HepG2 (cell line): ENCODE data around the gene MYO3B. TPM values are rescaled to one million over a fixed set of nuclear protein-coding genes. Genes with fewer than 3 reads are reported as not detected.

Experiments
- CHD4 ChIP-seq: fragments of 200-600 bp; sonication (generic); IDR thresholded peaks from 2 replicates; pipeline ENCODE4 v1.7.0; 2017; ENCODE audit warnings: mild to moderate bottlenecking, low read length, borderline replicate concordance
- MED1 ChIP-seq: sonication (generic); formaldehyde crosslinking; IDR thresholded peaks from 2 replicates; pipeline ENCODE4 v1.4.0; 2020; ENCODE audit warnings: missing genetic modification reagents
- MTF2 ChIP-seq: sonication (generic); formaldehyde crosslinking; IDR thresholded peaks from 2 replicates; pipeline ENCODE4 v1.5.0; 2020; ENCODE audit warnings: missing genetic modification reagents, borderline replicate concordance
- STAT5B ChIP-seq: sonication (generic); formaldehyde crosslinking; IDR thresholded peaks from 2 replicates; pipeline ENCODE4 v1.4.0; 2020; ENCODE audit warnings: missing genetic modification reagents
- YEATS4 ChIP-seq: sonication (generic); formaldehyde crosslinking; IDR thresholded peaks from 2 replicates; pipeline ENCODE4 v1.4.0; 2020; ENCODE audit warnings: missing genetic modification reagents, borderline replicate concordance
- ZBTB38 ChIP-seq: sonication (generic); formaldehyde crosslinking; IDR thresholded peaks from 2 replicates; pipeline ENCODE4 v1.5.1; 2020; ENCODE audit warnings: mild to moderate bottlenecking, missing genetic modification reagents
- ZNF335 ChIP-seq: sonication (generic); formaldehyde crosslinking; IDR thresholded peaks from 2 replicates; pipeline ENCODE4 v1.4.0; 2020; ENCODE audit warnings: missing genetic modification reagents
- ZNF501 ChIP-seq: sonication (generic); formaldehyde crosslinking; IDR thresholded peaks from 2 replicates; pipeline ENCODE4 v1.5.1; 2020; ENCODE audit warnings: mild to moderate bottlenecking, moderate library complexity, missing genetic modification reagents
- ZNF883 ChIP-seq: sonication (generic); formaldehyde crosslinking; IDR thresholded peaks from 2 replicates; pipeline ENCODE4 v1.5.1; 2020; ENCODE audit warnings: mild to moderate bottlenecking, missing genetic modification reagents; ENCODE audit errors: not compliant biosample characterization
- ZSCAN29 ChIP-seq: sonication (generic); formaldehyde crosslinking; conservative IDR thresholded peaks from 2 replicates; pipeline ENCODE4 v1.4.0; 2020; ENCODE audit warnings: mild to moderate bottlenecking, missing genetic modification reagents
- polyA plus RNA-seq, 8 experiments: library from polyadenylated mRNA; depleted of rRNA in 3 of 8; stranded (reverse) in 7 of 8; unstranded in 1 of 8; fragments of >200 nt; fragmentation: Illumina TruSeq in 4 of 8; extraction: Trizol in 4 of 8; gene quantifications; 2 replicates each; pipeline versions ENCODE4 v1.2.1 to v1.2.3, GENCODE V29; 2011 to 2016; ENCODE audit warnings: low read depth in 4 of 8, missing spikeins in 1 of 8, mixed read lengths in 1 of 8; ENCODE audit not compliant: insufficient read depth in 1 of 8
- total RNA-seq, 5 experiments: library from RNA; depleted of rRNA; stranded (reverse); fragments of >200 nt; fragmentation: Illumina TruSeq; extraction: Trizol; gene quantifications; 2 replicates each; pipeline ENCODE4 v1.2.3, GENCODE V29; 2016; ENCODE audit warnings: low read depth in 1 of 5
- TF ChIP-seq, protein P1 (sequence below): sonication (generic); formaldehyde crosslinking; IDR thresholded peaks from 2 replicates; pipeline ENCODE4 v1.4.0; 2020; ENCODE audit warnings: mild to moderate bottlenecking, missing genetic modification reagents
- TF ChIP-seq, protein P2 (sequence below): sonication (generic); formaldehyde crosslinking; IDR thresholded peaks from 2 replicates; pipeline ENCODE4 v1.5.0; 2020; ENCODE audit warnings: mild to moderate bottlenecking, missing genetic modification reagents
- TF ChIP-seq, protein P3 (sequence below): sonication (generic); formaldehyde crosslinking; IDR thresholded peaks from 2 replicates; pipeline ENCODE4 v1.4.0; 2020; ENCODE audit warnings: missing genetic modification reagents, borderline replicate concordance

The MYO3B gene
- total and polyA plus RNA-seq, 2 of the 13 experiments (the other 11 are each of a cell fraction or from before 2014, with no cell fraction given) = 0.01 TPM; not detected in 1

DNA sequence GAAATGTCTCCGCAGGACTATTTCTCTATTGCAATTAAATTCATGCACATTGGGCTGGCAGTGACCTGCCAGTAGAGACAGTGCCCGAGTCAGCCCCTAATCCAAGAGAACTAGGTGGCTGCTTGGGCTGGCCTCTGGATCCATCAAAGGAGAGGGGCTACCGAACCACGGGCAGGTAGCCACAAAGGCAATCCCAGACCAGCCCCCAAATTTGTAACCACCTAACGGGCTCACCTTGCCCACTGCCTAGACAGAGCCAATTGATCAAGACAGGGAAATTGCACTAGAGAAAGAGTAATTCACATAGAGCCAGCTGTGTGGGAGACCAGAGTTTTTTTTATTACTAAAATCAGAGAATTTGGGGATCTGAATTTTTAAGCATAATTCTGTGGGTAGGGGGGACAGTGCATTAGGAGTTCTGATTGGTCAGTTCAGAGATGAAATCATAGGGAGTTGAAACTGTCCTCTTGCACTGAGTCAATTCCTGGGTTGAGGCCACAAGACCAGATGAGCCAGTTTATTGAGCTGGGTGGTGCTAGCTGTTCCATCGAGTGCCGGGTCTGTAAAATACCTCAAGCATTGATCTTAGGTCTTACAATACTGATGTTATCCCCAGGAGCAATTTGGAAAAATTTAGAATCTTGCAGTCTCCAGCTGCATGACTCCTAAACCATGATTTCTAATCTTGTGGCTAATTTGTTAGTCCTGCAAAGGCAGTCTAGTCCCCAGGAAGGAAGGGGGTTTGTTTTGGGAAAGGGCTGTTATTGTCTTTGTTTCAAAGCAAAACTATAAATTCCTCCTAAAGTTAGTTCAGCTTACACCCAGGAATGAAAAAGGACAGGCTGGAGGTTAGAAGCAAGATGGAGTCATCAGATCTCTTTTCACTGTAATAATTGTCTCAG lies 276.8 kb downstream of the MYO3B start (continued):
- TF ChIP-seq, protein P1, sequence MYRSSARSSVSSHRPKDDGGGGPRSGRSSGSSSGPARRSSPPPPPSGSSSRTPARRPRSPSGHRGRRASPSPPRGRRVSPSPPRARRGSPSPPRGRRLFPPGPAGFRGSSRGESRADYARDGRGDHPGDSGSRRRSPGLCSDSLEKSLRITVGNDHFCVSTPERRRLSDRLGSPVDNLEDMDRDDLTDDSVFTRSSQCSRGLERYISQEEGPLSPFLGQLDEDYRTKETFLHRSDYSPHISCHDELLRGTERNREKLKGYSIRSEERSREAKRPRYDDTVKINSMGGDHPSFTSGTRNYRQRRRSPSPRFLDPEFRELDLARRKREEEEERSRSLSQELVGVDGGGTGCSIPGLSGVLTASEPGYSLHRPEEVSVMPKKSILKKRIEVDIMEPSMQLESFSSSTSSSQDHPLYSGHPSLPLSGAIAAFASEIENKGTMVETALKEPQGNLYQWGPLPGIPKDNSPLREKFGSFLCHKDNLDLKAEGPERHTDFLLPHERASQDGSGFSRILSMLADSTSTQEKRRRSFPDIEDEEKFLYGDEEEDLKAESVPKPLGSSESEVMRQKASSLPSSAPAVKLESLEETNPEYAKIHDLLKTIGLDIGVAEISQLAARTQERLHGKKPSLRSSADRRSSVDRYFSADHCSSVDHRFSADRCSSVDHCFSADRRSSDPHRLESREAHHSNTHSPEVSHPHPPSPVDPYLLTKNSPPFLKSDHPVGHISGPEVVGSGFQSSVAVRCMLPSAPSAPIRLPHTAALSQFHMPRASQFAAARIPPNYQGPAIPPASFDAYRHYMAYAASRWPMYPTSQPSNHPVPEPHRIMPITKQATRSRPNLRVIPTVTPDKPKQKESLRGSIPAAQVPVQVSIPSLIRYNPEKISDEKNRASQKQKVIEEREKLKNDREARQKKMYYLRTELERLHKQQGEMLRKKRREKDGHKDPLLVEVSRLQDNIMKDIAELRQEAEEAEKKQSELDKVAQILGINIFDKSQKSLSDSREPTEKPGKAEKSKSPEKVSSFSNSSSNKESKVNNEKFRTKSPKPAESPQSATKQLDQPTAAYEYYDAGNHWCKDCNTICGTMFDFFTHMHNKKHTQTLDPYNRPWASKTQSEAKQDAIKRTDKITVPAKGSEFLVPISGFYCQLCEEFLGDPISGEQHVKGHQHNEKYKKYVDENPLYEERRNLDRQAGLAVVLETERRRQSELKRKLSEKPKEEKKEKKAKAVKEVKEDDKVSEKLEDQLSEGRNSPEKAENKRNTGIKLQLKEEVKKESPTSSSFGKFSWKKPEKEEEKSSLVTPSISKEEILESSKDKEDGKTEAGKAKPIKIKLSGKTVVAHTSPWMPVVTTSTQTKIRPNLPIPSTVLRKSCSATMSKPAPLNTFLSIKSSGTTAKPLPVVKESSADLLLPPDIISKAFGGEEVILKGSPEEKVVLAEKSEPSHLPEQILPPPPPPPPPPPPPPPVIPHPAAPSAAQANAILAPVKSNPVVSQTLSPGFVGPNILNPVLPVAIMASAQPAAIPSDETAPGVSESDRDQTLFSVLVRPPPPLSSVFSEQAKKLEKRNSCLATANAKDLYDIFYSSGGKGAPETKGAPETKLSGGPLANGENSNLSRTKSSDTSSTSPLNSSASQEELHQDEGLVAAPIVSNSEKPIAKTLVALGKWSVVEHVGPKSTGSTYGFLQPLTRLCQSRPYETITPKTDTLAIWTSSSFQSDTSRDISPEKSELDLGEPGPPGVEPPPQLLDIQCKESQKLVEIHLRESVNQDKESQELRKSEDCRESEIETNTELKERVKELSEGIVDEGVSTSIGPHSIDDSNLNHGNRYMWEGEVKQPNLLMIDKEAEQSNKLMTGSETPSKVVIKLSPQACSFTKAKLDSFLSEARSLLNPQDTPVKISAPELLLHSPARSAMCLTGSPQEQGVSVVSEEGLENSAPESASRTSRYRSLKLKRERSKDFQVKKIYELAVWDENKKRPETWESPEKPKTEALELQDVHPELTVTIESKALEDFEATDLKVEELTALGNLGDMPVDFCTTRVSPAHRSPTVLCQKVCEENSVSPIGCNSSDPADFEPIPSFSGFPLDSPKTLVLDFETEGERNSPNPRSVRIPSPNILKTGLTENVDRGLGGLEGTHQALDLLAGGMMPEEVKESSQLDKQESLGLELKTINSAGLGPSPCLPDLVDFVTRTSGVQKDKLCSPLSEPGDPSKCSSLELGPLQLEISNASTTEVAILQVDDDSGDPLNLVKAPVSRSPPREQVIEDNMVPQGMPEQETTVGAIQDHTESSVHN (CRISPR knock-in tag) = 0 out of 2 replicates have a peak, but pooled peaks have one; percentile 30
- TF ChIP-seq ZSCAN29 (CRISPR knock-in tag) (0 out of 2 replicates have a peak, but pooled peaks have one; percentile 52), ZNF335 (CRISPR knock-in tag) (peak; percentile 52; the same call in 1 of the 2 replicates), ZNF883 (no peak), CHD4 (no peak), MTF2 (CRISPR knock-in tag) (0 out of 2 replicates have a peak, but pooled peaks have one; percentile 36), YEATS4 (CRISPR knock-in tag) (peak; percentile 10; the same call in 1 of the 2 replicates), STAT5B (no peak), ZBTB38 (0 out of 2 replicates have a peak, but pooled peaks have one; percentile 36), ZNF501 (CRISPR knock-in tag) (peak; percentile 71; the same call in 1 of the 2 replicates), MED1 (no peak)
- TF ChIP-seq, protein P2, sequence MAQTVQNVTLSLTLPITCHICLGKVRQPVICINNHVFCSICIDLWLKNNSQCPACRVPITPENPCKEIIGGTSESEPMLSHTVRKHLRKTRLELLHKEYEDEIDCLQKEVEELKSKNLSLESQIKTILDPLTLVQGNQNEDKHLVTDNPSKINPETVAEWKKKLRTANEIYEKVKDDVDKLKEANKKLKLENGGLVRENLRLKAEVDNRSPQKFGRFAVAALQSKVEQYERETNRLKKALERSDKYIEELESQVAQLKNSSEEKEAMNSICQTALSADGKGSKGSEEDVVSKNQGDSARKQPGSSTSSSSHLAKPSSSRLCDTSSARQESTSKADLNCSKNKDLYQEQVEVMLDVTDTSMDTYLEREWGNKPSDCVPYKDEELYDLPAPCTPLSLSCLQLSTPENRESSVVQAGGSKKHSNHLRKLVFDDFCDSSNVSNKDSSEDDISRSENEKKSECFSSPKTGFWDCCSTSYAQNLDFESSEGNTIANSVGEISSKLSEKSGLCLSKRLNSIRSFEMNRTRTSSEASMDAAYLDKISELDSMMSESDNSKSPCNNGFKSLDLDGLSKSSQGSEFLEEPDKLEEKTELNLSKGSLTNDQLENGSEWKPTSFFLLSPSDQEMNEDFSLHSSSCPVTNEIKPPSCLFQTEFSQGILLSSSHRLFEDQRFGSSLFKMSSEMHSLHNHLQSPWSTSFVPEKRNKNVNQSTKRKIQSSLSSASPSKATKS = peak; percentile 69; the same call in 1 of the 2 replicates
- TF ChIP-seq, protein P3, sequence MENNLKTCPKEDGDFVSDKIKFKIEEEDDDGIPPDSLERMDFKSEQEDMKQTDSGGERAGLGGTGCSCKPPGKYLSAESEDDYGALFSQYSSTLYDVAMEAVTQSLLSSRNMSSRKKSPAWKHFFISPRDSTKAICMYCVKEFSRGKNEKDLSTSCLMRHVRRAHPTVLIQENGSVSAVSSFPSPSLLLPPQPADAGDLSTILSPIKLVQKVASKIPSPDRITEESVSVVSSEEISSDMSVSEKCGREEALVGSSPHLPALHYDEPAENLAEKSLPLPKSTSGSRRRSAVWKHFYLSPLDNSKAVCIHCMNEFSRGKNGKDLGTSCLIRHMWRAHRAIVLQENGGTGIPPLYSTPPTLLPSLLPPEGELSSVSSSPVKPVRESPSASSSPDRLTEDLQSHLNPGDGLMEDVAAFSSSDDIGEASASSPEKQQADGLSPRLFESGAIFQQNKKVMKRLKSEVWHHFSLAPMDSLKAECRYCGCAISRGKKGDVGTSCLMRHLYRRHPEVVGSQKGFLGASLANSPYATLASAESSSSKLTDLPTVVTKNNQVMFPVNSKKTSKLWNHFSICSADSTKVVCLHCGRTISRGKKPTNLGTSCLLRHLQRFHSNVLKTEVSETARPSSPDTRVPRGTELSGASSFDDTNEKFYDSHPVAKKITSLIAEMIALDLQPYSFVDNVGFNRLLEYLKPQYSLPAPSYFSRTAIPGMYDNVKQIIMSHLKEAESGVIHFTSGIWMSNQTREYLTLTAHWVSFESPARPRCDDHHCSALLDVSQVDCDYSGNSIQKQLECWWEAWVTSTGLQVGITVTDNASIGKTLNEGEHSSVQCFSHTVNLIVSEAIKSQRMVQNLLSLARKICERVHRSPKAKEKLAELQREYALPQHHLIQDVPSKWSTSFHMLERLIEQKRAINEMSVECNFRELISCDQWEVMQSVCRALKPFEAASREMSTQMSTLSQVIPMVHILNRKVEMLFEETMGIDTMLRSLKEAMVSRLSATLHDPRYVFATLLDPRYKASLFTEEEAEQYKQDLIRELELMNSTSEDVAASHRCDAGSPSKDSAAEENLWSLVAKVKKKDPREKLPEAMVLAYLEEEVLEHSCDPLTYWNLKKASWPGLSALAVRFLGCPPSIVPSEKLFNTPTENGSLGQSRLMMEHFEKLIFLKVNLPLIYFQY (CRISPR knock-in tag) = 0 out of 2 replicates have a peak, but pooled peaks have one; percentile 8
